IMR-90 (cell line): ENCODE measurements around the gene COL5A1. TPM values are rescaled to one million over a fixed set of nuclear protein-coding genes. Genes with fewer than 3 reads are reported as not detected.

Experiments used
- ATAC-seq: fragments of 200-7000 bp; cut with Tn5 transposase; 2 replicates; pipeline ENCODE4 v1.9.1; 2020; ENCODE audit warnings: low read depth, mild to moderate bottlenecking, moderate library complexity
- BruUV-seq: library from RNA; stranded (reverse); fragments of 400-500 nt; replicated peaks from 2 replicates; lab custom pipeline; 2021; lab: Mats Ljungman, UMichigan
- CTCF ChIA-PET: fragments of 300-600 bp; formaldehyde crosslinking; extraction: SDS; loops from one replicate; lab custom pipeline; 2021; ENCODE audit warnings: antibody characterized with exemption; lab: Yijun Ruan, JAX
- POLR2A ChIA-PET: fragments of 300-600 bp; sonication (Branson Sonifier 250); formaldehyde crosslinking; loops from one replicate; lab custom pipeline; 2022; ENCODE audit warnings: antibody characterized with exemption; ENCODE audit not compliant: unreplicated experiment; lab: Charles Lee
- DNase-seq: peaks from one replicate; pipeline ENCODE4 v3.0.0; 2013
- H2AFZ ChIP-seq: replicated peaks from 2 replicates; pipeline ENCODE3; 2013; ENCODE audit warnings: low read length, mild to moderate bottlenecking; ENCODE audit not compliant: poor library complexity
- H2AK5ac ChIP-seq: 2 replicates; pipeline ENCODE4 v1.6.1; 2013; ENCODE audit warnings: low read depth, low read length, inconsistent platforms
- H2AK9ac ChIP-seq: replicated peaks from 2 replicates; pipeline ENCODE3; 2013; ENCODE audit warnings: mild to moderate bottlenecking, low read depth, low read length, moderate library complexity; ENCODE audit not compliant: poor library complexity
- H2BK120ac ChIP-seq: 2 replicates; pipeline ENCODE4 v1.6.1; 2013; ENCODE audit warnings: low read depth, low read length, inconsistent platforms
- H2BK15ac ChIP-seq: 3 replicates; pipeline ENCODE4 v1.6.1; 2013; ENCODE audit warnings: low read depth, low read length, inconsistent platforms
- H2BK20ac ChIP-seq: 2 replicates; pipeline ENCODE4 v1.6.1; 2013; ENCODE audit warnings: low read depth, mild to moderate bottlenecking, inconsistent platforms, low read length, moderate library complexity
- H2BK5ac ChIP-seq: 2 replicates; pipeline ENCODE4 v1.6.1; 2013; ENCODE audit warnings: mild to moderate bottlenecking, low read depth, low read length, inconsistent platforms; ENCODE audit not compliant: poor library complexity, severe bottlenecking
- H3K14ac ChIP-seq: replicated peaks from 2 replicates; pipeline ENCODE4 v1.6.1; 2013; ENCODE audit warnings: low read depth, low read length, inconsistent platforms
- H3K18ac ChIP-seq: 2 replicates; pipeline ENCODE4 v1.6.1; 2013; ENCODE audit warnings: low read depth, low read length, control low read depth
- H3K23ac ChIP-seq: 2 replicates; pipeline ENCODE4 v1.6.1; 2013; ENCODE audit warnings: low read depth, low read length, inconsistent platforms
- H3K27ac ChIP-seq: 2 replicates; pipeline ENCODE4 v1.5.1; 2013; ENCODE audit warnings: mild to moderate bottlenecking, control low read depth, low read length; ENCODE audit not compliant: insufficient read depth
- H3K27me3 ChIP-seq: 2 replicates; pipeline ENCODE4 v1.6.1; 2013; ENCODE audit warnings: low read length; ENCODE audit not compliant: control insufficient read depth, insufficient read depth
- H3K36me3 ChIP-seq: 2 replicates; pipeline ENCODE4 v1.6.1; 2013; ENCODE audit warnings: low read length, mixed read lengths; ENCODE audit not compliant: control insufficient read depth, insufficient read depth
- H3K4ac ChIP-seq: 2 replicates; pipeline ENCODE4 v1.6.1; 2013; ENCODE audit warnings: low read depth, low read length, inconsistent platforms
- H3K4me1 ChIP-seq: 2 replicates; pipeline ENCODE4 v1.6.1; 2013; ENCODE audit warnings: low read length, mixed read lengths; ENCODE audit not compliant: control insufficient read depth, insufficient read depth
- H3K4me2 ChIP-seq: 2 replicates; pipeline ENCODE4 v1.6.1; 2013; ENCODE audit warnings: low read depth, mild to moderate bottlenecking, control low read depth, low read length, moderate library complexity
- H3K4me3 ChIP-seq: 2 replicates; pipeline ENCODE4 v1.5.1; 2013; ENCODE audit warnings: low read depth, mild to moderate bottlenecking, control low read depth, low read length, moderate library complexity; ENCODE audit not compliant: insufficient read depth
- H3K56ac ChIP-seq: 2 replicates; pipeline ENCODE4 v1.6.1; 2013; ENCODE audit warnings: low read length, inconsistent platforms; ENCODE audit not compliant: insufficient read depth; ENCODE audit errors: extremely low read depth
- H3K79me1 ChIP-seq, 2 experiments: 2 replicates each; pipeline ENCODE4 v1.6.1; 2013; ENCODE audit warnings: low read length in 2 of 2, inconsistent platforms in 1 of 2, low read depth in 1 of 2
- H3K9ac ChIP-seq: 2 replicates; pipeline ENCODE4 v1.6.1; 2013; ENCODE audit warnings: low read depth, low read length, control low read depth
- H3K9me1 ChIP-seq: 2 replicates; pipeline ENCODE4 v1.6.1; 2013; ENCODE audit warnings: low read length, inconsistent platforms; ENCODE audit not compliant: insufficient read depth
- H3K9me3 ChIP-seq: 2 replicates; pipeline ENCODE4 v1.6.1; 2013; ENCODE audit warnings: low read length; ENCODE audit not compliant: control insufficient read depth, insufficient read depth
- H4K20me1 ChIP-seq: 2 replicates; pipeline ENCODE4 v1.6.1; 2013; ENCODE audit warnings: low read length, inconsistent platforms; ENCODE audit not compliant: insufficient read depth
- H4K5ac ChIP-seq: 2 replicates; pipeline ENCODE4 v1.6.1; 2013; ENCODE audit warnings: mild to moderate bottlenecking, low read depth, low read length, control low read depth
- H4K8ac ChIP-seq, 2 experiments: 2 replicates each; pipeline ENCODE4 v1.6.1; 2013; ENCODE audit warnings: low read depth in 2 of 2, low read length in 2 of 2, control low read depth in 1 of 2, inconsistent platforms in 1 of 2
- H4K91ac ChIP-seq: 2 replicates; pipeline ENCODE4 v1.6.1; 2013; ENCODE audit warnings: low read depth, low read length, inconsistent platforms; ENCODE audit not compliant: insufficient read depth
- BHLHE40 ChIP-seq: fragments of 150-350 bp; IDR thresholded peaks from 2 replicates; pipeline ENCODE4 v1.6.1; 2016; ENCODE audit warnings: mild to moderate bottlenecking, low read depth, low read length
- CEBPB ChIP-seq: IDR thresholded peaks from 2 replicates; pipeline ENCODE4 v1.6.1; 2012; ENCODE audit warnings: low read depth, low read length, improper control_type of control experiment
- CTCF ChIP-seq: conservative IDR thresholded peaks from 2 replicates; pipeline ENCODE4 v1.5.1; 2012; ENCODE audit warnings: mild to moderate bottlenecking, low read depth, low read length, improper control_type of control experiment
- FOS ChIP-seq: fragments of 150-350 bp; IDR thresholded peaks from 2 replicates; pipeline ENCODE4 v1.6.1; 2016; ENCODE audit warnings: low read depth, low read length
- MXI1 ChIP-seq: IDR thresholded peaks from 2 replicates; pipeline ENCODE4 v1.6.1; 2012; ENCODE audit warnings: low read depth, mild to moderate bottlenecking, low read length, moderate library complexity, borderline replicate concordance
- NFE2L2 ChIP-seq: fragments of 150-350 bp; IDR thresholded peaks from 2 replicates; pipeline ENCODE4 v1.6.1; 2016; ENCODE audit warnings: low read depth, mild to moderate bottlenecking, low read length
- POLR2A ChIP-seq: IDR thresholded peaks from 2 replicates; pipeline ENCODE4 v1.6.1; 2012; ENCODE audit warnings: mild to moderate bottlenecking, low read depth, low read length
- RCOR1 ChIP-seq: IDR thresholded peaks from 2 replicates; pipeline ENCODE4 v1.6.1; 2012; ENCODE audit warnings: mild to moderate bottlenecking, low read length, improper control_type of control experiment; ENCODE audit not compliant: insufficient replicate concordance
- WGBS, 2 experiments: methylation state at CpG; one replicate each; pipeline versions ENCODE4 v1.1.5 to v1.1.7; 2013; ENCODE audit warnings: missing lambda C conversion rate in 2 of 2; ENCODE audit not compliant: insufficient read length in 1 of 2; ENCODE audit errors: extremely low coverage in 2 of 2; 5-methylcytosine and 5-hydroxymethylcytosine counted together
- dilution Hi-C: fragments of 300-500 bp; cut with HindIII; formaldehyde crosslinking; loops from one replicate; pipeline ENCODE4 v1.14.3; 2018; ENCODE audit warnings: low sequenced_read_pairs; ENCODE audit not compliant: unreplicated experiment
- in situ Hi-C: fragments of 300-500 bp; cut with MboI; formaldehyde crosslinking; loops from 3 replicates; pipeline ENCODE4 v1.14.3; 2019; ENCODE audit warnings: low sequenced_read_pairs, inconsistent platforms, mixed read lengths
- intact Hi-C: fragments of 100-400 bp; cut with micrococcal nuclease; formaldehyde crosslinking; loops from 2 replicates; pipeline ENCODE4 v1.10.0; 2022
- polyA plus RNA-seq, 3 experiments: library from polyadenylated mRNA; depleted of rRNA; stranded (reverse); fragments of >200 nt; gene quantifications; 2 replicates each; pipeline ENCODE4 v1.2.3, GENCODE V29; 2012; ENCODE audit warnings: low replicate concordance in 1 of 3
- total RNA-seq: library from RNA; depleted of rRNA; stranded (reverse); fragments of >200 nt; gene quantifications from 2 replicates; pipeline ENCODE4 v1.2.3, GENCODE V29; 2012

COL5A1 gene
- total and polyA plus RNA-seq, 2 of the 4 experiments (the other 2 are of a cell fraction), result 19.2 to 173 TPM

- CTCF ChIA-PET, result no interaction called here
- BruUV-seq, result no TSS peak
These were observed 11.0 kb downstream of the COL5A1 start for GRCh38 chr9:134652291-134653225.

More at GRCh38 chr9:134652291-134653225, 11.0 kb downstream of the COL5A1 start:
- no peak overlapping the region for H4K8ac ChIP-seq
- no peak overlapping the region for H2BK5ac ChIP-seq
- H4K91ac ChIP-seq, result no peak overlapping the region
- no peaks in the 10 kb centered on the region for H3K27me3 ChIP-seq
- H3K4me3 ChIP-seq, result no peak overlapping the region
- in situ Hi-C loops (no loop called here), dilution Hi-C loops (no loop called here), intact Hi-C loops (no loop called here)
- H2AK5ac ChIP-seq, result no peak overlapping the region
- H3K23ac ChIP-seq, result no peak overlapping the region
- H3K9ac ChIP-seq, result no peak overlapping the region
- 98% methylated on average over 9 of the region's 28 CpGs; no CpG with 5 or more reads in 1 of the 2 experiments for WGBS, 2 experiments
- TF ChIP-seq BHLHE40, result no peak
- no peak for TF ChIP-seq POLR2A
- TF ChIP-seq CTCF, result no peak
- no peak for TF ChIP-seq CEBPB
- no peak for TF ChIP-seq FOS
- TF ChIP-seq RCOR1, result no peak
- TF ChIP-seq MXI1, result no peak
- TF ChIP-seq NFE2L2, result no peak
- H4K20me1 ChIP-seq, result peaks cover 90% of the 10 kb centered on the region
- no peak overlapping the region for H3K4ac ChIP-seq
- H4K5ac ChIP-seq, result no peak overlapping the region
- H2AFZ ChIP-seq, result no peak overlapping the region
- DNase-seq (no peak), ATAC-seq (no peak)
- no peak overlapping the region for H2BK120ac ChIP-seq
- no peak overlapping the region for H2BK15ac ChIP-seq
- POLR2A ChIA-PET, result no interaction called here
- H3K4me1 ChIP-seq, result peaks cover 15% of the 10 kb centered on the region
- H3K36me3 ChIP-seq, result peaks cover 33% of the 10 kb centered on the region
- no peak overlapping the region for H3K4me2 ChIP-seq
- H3K18ac ChIP-seq, result no peak overlapping the region
- no peak overlapping the region for H3K27ac ChIP-seq
- peaks cover 40% of the 10 kb centered on the region for H3K9me1 ChIP-seq
- H3K14ac ChIP-seq, result no peak overlapping the region
- H2AK9ac ChIP-seq, result no peak overlapping the region
- H2BK20ac ChIP-seq, result no peak overlapping the region
- no peaks in the 10 kb centered on the region for H3K9me3 ChIP-seq
- no peak overlapping the region for H3K56ac ChIP-seq
- peaks cover 9 to 91% of the 10 kb centered on the region in 2 experiments; a peak in 3 of 4 replicates for H3K79me1 ChIP-seq
